Endothelial cell of umbilical vein (primary cell): ENCODE results near the gene SFTPB. TPM values are rescaled to one million over a fixed set of nuclear protein-coding genes. Genes with fewer than 3 reads are reported as not detected.

ENCODE experiments used
- BruUV-seq: library from RNA; stranded (reverse); fragments of 400-500 nt; replicated peaks from 2 replicates; lab custom pipeline; 2021; lab: Mats Ljungman, UMichigan
- CTCF ChIA-PET: fragments of 300-600, 350-600 bp; sonication (Branson Sonifier 250); formaldehyde crosslinking; loops from one replicate; lab custom pipeline; 2021; ENCODE audit warnings: antibody characterized with exemption, inconsistent platforms; lab: Charles Lee
- POLR2A ChIA-PET: fragments of 300-600, 350-600 bp; sonication (Branson Sonifier 250); formaldehyde crosslinking; loops from one replicate; lab custom pipeline; 2021; ENCODE audit warnings: antibody characterized with exemption, inconsistent platforms; lab: Charles Lee
- DNase-seq: peaks from one replicate; pipeline ENCODE4 v3.0.0-alpha.2; 2011; ENCODE audit warnings: low read depth, low spot score
- FAIRE-seq: peaks from 2 replicates; lab custom pipeline; 2011; peaks lifted over from hg19 to GRCh38; lab: Jason Lieb, UNC
- H2AFZ ChIP-seq: 2 replicates; pipeline ENCODE4 v1.6.0; 2012; ENCODE audit warnings: low read depth, low read length, control low read depth, inconsistent platforms
- H3K27ac ChIP-seq: 2 replicates; pipeline ENCODE4 v1.5.1; 2011; ENCODE audit warnings: low read depth, mild to moderate bottlenecking, control low read depth, low read length, moderate library complexity; ENCODE audit not compliant: insufficient read depth
- H3K27me3 ChIP-seq, 2 experiments: 2 replicates each; pipeline versions ENCODE4 v1.6.0 to v1.6.1; 2011; ENCODE audit warnings: low read length in 2 of 2, mixed read lengths in 1 of 2; ENCODE audit not compliant: control insufficient read depth in 2 of 2, insufficient read depth in 2 of 2
- H3K36me3 ChIP-seq, 2 experiments: 2 replicates in 1 of 2; 3 replicates in 1 of 2; pipeline ENCODE4 v1.5.1; 2011; ENCODE audit warnings: low read length in 2 of 2, mild to moderate bottlenecking in 1 of 2, moderate library complexity in 1 of 2; ENCODE audit not compliant: control insufficient read depth in 2 of 2, insufficient read depth in 2 of 2; ENCODE audit errors: extremely low read depth in 1 of 2
- H3K4me1 ChIP-seq: 3 replicates; pipeline ENCODE4 v1.5.1; 2011; ENCODE audit warnings: mild to moderate bottlenecking, low read length; ENCODE audit not compliant: control insufficient read depth, insufficient read depth; ENCODE audit errors: extremely low read depth
- H3K4me2 ChIP-seq: 2 replicates; pipeline ENCODE4 v1.6.1; 2011; ENCODE audit warnings: low read length, control low read depth, mixed read lengths; ENCODE audit not compliant: insufficient read depth
- H3K4me3 ChIP-seq, 3 experiments: fragments of 200-600 bp in 1 of 3; sonication (generic), shearing (Covaris generic) in 1 of 3; replicated peaks in 1 of 3; 2 replicates each; pipeline ENCODE4 v1.5.1; 2011 to 2016; ENCODE audit warnings: control low read depth in 3 of 3, low read length in 3 of 3, mild to moderate bottlenecking in 2 of 3, inconsistent platforms in 1 of 3, low read depth in 1 of 3, moderate library complexity in 1 of 3; ENCODE audit not compliant: insufficient read depth in 1 of 3
- H3K79me2 ChIP-seq: 2 replicates; pipeline ENCODE4 v1.6.0; 2012; ENCODE audit warnings: low read length, inconsistent platforms; ENCODE audit not compliant: control insufficient read depth, insufficient read depth
- H3K9ac ChIP-seq: replicated peaks from 2 replicates; pipeline ENCODE3; 2011; ENCODE audit warnings: low read length, control low read depth; ENCODE audit not compliant: insufficient read depth; ENCODE audit errors: extremely low read depth
- H3K9me1 ChIP-seq: replicated peaks from 3 replicates; pipeline ENCODE4 v1.6.0; 2011; ENCODE audit warnings: mild to moderate bottlenecking, low read length; ENCODE audit not compliant: control insufficient read depth, insufficient read depth; ENCODE audit errors: extremely low read depth
- H3K9me3 ChIP-seq: replicated peaks from 2 replicates; pipeline ENCODE4 v1.5.1; 2012; ENCODE audit warnings: low read length, inconsistent platforms; ENCODE audit not compliant: control insufficient read depth, insufficient read depth
- H4K20me1 ChIP-seq: replicated peaks from 2 replicates; pipeline ENCODE3; 2011; ENCODE audit warnings: mild to moderate bottlenecking, low read length; ENCODE audit not compliant: control insufficient read depth, insufficient read depth; ENCODE audit errors: extremely low read depth
- EZH2 ChIP-seq: IDR thresholded peaks from 2 replicates; pipeline ENCODE4 v1.6.1; 2012; ENCODE audit warnings: borderline replicate concordance, low read depth, mild to moderate bottlenecking, moderate library complexity, low read length, inconsistent platforms; ENCODE audit not compliant: severe bottlenecking
- FOS ChIP-seq: IDR thresholded peaks from 2 replicates; pipeline ENCODE4 v1.6.1; 2011; ENCODE audit warnings: mild to moderate bottlenecking, low read length, moderate library complexity, borderline replicate concordance; ENCODE audit not compliant: insufficient read depth
- GATA2 ChIP-seq: IDR thresholded peaks from 2 replicates; pipeline ENCODE4 v1.7.0; 2011; ENCODE audit warnings: low read depth, mild to moderate bottlenecking, moderate library complexity, mixed read lengths, low read length; ENCODE audit not compliant: insufficient read length, insufficient read depth
- JUN ChIP-seq: IDR thresholded peaks from 2 replicates; pipeline ENCODE4 v1.6.1; 2011; ENCODE audit warnings: borderline replicate concordance, low read depth; ENCODE audit not compliant: insufficient read length, insufficient read depth
- MYC ChIP-seq: IDR thresholded peaks from one replicate; pipeline ENCODE4 v1.6.1; 2011; ENCODE audit warnings: mild to moderate bottlenecking, low read depth, low read length
- POLR2A ChIP-seq: IDR thresholded peaks from 2 replicates; pipeline ENCODE4 v1.6.1; 2012; ENCODE audit warnings: low read depth, mild to moderate bottlenecking, control low read depth, low read length
- POLR2AphosphoS5 ChIP-seq: IDR thresholded peaks from 2 replicates; pipeline ENCODE4 v1.6.1; 2012; ENCODE audit warnings: low read depth, mild to moderate bottlenecking, control low read depth, low read length, moderate library complexity; ENCODE audit not compliant: insufficient read depth
- dilution Hi-C: fragments of 300-500 bp; cut with MboI; formaldehyde crosslinking; loops from one replicate; pipeline ENCODE4 v1.15.0; 2019; ENCODE audit warnings: low sequenced_read_pairs; ENCODE audit not compliant: extremely low pct_ligation_motif_present
- intact Hi-C: fragments of 100-400 bp; cut with micrococcal nuclease; formaldehyde crosslinking; loops from one replicate; pipeline ENCODE4 v1.10.0; 2022
- polyA plus RNA-seq, 4 experiments: library from polyadenylated mRNA; depleted of rRNA in 3 of 4; stranded (reverse) in 3 of 4; unstranded in 1 of 4; fragments of >200 nt; gene quantifications; 2 replicates each; pipeline versions ENCODE4 v1.2.1 to v1.2.3, GENCODE V29; 2011 to 2012; ENCODE audit warnings: missing spikeins in 1 of 4
- total RNA-seq: library from RNA; stranded (reverse); gene quantifications from 2 replicates; pipeline ENCODE4 v1.2.3, GENCODE V29; 2021
- TF ChIP-seq, protein P1 (sequence below), 2 donors: IDR thresholded peaks; 1 replicate in 1 of 2; 2 replicates in 1 of 2; pipeline ENCODE4 v1.5.1; 2011; ENCODE audit warnings: low read length in 2 of 2, mild to moderate bottlenecking in 2 of 2, moderate library complexity in 2 of 2, control low read depth in 1 of 2, inconsistent platforms in 1 of 2, low read depth in 1 of 2; ENCODE audit not compliant: insufficient read depth in 1 of 2; ENCODE audit errors: extremely low read depth in 1 of 2
- TF ChIP-seq, protein P2 (sequence below): IDR thresholded peaks from 2 replicates; pipeline ENCODE4 v1.6.1; 2011; ENCODE audit not compliant: insufficient read depth, insufficient read length

The SFTPB gene
- total and polyA plus RNA-seq, 2 donors (not counting 3 experiments of a cell fraction or from before 2014, with no cell fraction given), result not detected

DNA sequence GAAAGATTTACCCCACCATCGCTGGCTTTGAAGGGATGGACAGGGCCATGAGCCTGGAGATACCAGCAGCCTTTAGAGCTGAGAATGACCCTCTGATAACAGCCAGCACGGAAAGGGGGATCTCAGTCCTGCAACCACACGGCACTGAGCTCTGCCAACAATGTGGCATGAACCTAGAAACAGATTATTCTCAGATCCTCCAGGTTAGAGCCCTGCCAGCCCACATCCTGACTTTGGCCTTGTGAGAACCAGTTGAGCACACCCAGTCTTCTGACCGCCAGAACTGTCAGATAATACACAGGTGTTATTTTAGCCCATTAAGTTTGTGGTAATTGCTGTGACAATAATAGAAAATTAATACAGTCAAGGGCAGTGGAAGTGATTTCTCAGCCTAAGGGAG, 16.8 kb upstream of the SFTPB start:
- POLR2A ChIA-PET, result no interaction called here
- Histone ChIP-seq H4K20me1 (no peaks in the 10 kb centered on the region), H3K4me2 (no peak overlapping the region), H3K9ac (no peak overlapping the region), H3K79me2 (no peaks in the 10 kb centered on the region), H3K27ac (no peak overlapping the region), H3K4me3 (no peak overlapping the region), H2AFZ (no peak overlapping the region), H3K27me3 (peaks cover 0 to 2% of the 10 kb centered on the region in 2 experiments), H3K36me3 (no peaks in the 10 kb centered on the region), H3K4me1 (peaks cover 11% of the 10 kb centered on the region), H3K9me3 (no peaks in the 10 kb centered on the region), H3K9me1 (no peaks in the 10 kb centered on the region)
- DNase-seq (no peak), FAIRE-seq (no peak)
- dilution Hi-C loops (no loop called here), intact Hi-C loops (no loop called here)
- no TSS peak for BruUV-seq
- CTCF ChIA-PET, result interaction anchor here (1.2 to 3.2 kb wide), 3 partner anchors 20 to 47 kb away, joined by 3 to 10 read pairs (median 9); no protein-coding TSS in a partner anchor
- TF ChIP-seq GATA2 (no peak), FOS (no peak), POLR2AphosphoS5 (no peak), JUN (no peak), EZH2 (no peak), MYC (no peak), POLR2A (no peak)
- TF ChIP-seq, protein P1, sequence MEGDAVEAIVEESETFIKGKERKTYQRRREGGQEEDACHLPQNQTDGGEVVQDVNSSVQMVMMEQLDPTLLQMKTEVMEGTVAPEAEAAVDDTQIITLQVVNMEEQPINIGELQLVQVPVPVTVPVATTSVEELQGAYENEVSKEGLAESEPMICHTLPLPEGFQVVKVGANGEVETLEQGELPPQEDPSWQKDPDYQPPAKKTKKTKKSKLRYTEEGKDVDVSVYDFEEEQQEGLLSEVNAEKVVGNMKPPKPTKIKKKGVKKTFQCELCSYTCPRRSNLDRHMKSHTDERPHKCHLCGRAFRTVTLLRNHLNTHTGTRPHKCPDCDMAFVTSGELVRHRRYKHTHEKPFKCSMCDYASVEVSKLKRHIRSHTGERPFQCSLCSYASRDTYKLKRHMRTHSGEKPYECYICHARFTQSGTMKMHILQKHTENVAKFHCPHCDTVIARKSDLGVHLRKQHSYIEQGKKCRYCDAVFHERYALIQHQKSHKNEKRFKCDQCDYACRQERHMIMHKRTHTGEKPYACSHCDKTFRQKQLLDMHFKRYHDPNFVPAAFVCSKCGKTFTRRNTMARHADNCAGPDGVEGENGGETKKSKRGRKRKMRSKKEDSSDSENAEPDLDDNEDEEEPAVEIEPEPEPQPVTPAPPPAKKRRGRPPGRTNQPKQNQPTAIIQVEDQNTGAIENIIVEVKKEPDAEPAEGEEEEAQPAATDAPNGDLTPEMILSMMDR (IDR thresholded peaks at IDR 0.05; ENCODE audit: extremely low read depth in 1 of 2, insufficient read depth in 1 of 2, low read depth in 1 of 2, low read length in 2 of 2), result no peak
- TF ChIP-seq, protein P2, sequence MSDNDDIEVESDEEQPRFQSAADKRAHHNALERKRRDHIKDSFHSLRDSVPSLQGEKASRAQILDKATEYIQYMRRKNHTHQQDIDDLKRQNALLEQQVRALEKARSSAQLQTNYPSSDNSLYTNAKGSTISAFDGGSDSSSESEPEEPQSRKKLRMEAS, result no peak
